Gastrocnemius medialis (tissue), 4 donors: ENCODE results near the gene PATJ. TPM values are rescaled to one million over a fixed set of nuclear protein-coding genes. Genes with fewer than 3 reads are reported as not detected.

Experiments used
- ATAC-seq, 2 donors: fragments of 150-250 bp; one replicate each; pipeline ENCODE4 v1.9.1; 2016
- DNase-seq, 2 donors: peaks; one replicate each; pipeline ENCODE4 v3.0.0-alpha.2; 2019
- H3K27ac ChIP-seq, 4 donors: fragments of 200-600 bp; sonication (generic); 1 replicate in 1 of 4; 2 replicates in 3 of 4; pipeline ENCODE4 v1.5.1; 2016 to 2018; ENCODE audit warnings: mild to moderate bottlenecking in 2 of 4, moderate library complexity in 1 of 4
- H3K27me3 ChIP-seq, 3 donors: fragments of 200-600 bp; sonication (generic) in 2 of 3; 1 replicate in 1 of 3; 2 replicates in 2 of 3; pipeline versions ENCODE4 v1.5.1 to v1.6.0; 2016 to 2019; ENCODE audit warnings: mild to moderate bottlenecking in 1 of 3, moderate library complexity in 1 of 3
- H3K36me3 ChIP-seq, 2 donors: fragments of 200-600 bp; sonication (generic) in 1 of 2; one replicate each; pipeline ENCODE4 v1.5.1; 2017 to 2018
- H3K4me1 ChIP-seq, 2 donors: fragments of 200-600 bp; sonication (generic) in 1 of 2; one replicate each; pipeline ENCODE4 v1.5.1; 2016 to 2017; ENCODE audit warnings: mild to moderate bottlenecking in 2 of 2
- H3K4me3 ChIP-seq, 4 donors: fragments of 200-600 bp; sonication (generic) in 3 of 4; 1 replicate in 1 of 4; 2 replicates in 3 of 4; pipeline ENCODE4 v1.5.1; 2016 to 2019; ENCODE audit warnings: mild to moderate bottlenecking in 2 of 4
- H3K9me3 ChIP-seq, 3 donors: fragments of 200-600 bp; sonication (generic) in 2 of 3; 1 replicate in 1 of 3; 2 replicates in 2 of 3; pipeline ENCODE4 v1.5.1; 2016 to 2019
- POLR2A ChIP-seq, 2 donors: fragments of 450-650 bp; IDR thresholded peaks; one replicate each; pipeline ENCODE4 v1.6.1; 2017; ENCODE audit warnings: antibody characterized with exemption in 2 of 2, mild to moderate bottlenecking in 2 of 2, moderate library complexity in 2 of 2
- in situ Hi-C, 4 donors: fragments of 200-750 bp; cut with MboI; loops; one replicate each; pipeline versions ENCODE4 v1.15.0 to v1.8.0; 2017; ENCODE audit warnings: low sequenced_read_pairs in 4 of 4
- intact Hi-C: fragments of 100-400 bp; cut with DNase I; formaldehyde crosslinking; loops from one replicate; pipeline ENCODE4 v1.15.1; 2023; ENCODE audit warnings: low total_unique reads
- total RNA-seq, 4 donors: library from RNA; depleted of rRNA; stranded (reverse); fragments of >200 nt; gene quantifications; one replicate each; pipeline versions ENCODE4 v1.1.0 to v1.2.3, GENCODE V29; 2016
- TF ChIP-seq, protein P1 (sequence below), 5 experiments: fragments of 450-650 bp in 3 of 5; fragments of 200-600 bp in 2 of 5; sonication (generic) in 2 of 5; IDR thresholded peaks in 4 of 5; conservative IDR thresholded peaks in 1 of 5; 1 replicate in 4 of 5; 2 replicates in 1 of 5; pipeline ENCODE4 v1.5.1; 2016 to 2019; ENCODE audit warnings: antibody characterized with exemption in 5 of 5, mild to moderate bottlenecking in 3 of 5, moderate library complexity in 3 of 5

Gene PATJ
- total RNA-seq, 4 donors from 2014 or later: 19.3 to 44.8 (median 26.0) TPM

DNA sequence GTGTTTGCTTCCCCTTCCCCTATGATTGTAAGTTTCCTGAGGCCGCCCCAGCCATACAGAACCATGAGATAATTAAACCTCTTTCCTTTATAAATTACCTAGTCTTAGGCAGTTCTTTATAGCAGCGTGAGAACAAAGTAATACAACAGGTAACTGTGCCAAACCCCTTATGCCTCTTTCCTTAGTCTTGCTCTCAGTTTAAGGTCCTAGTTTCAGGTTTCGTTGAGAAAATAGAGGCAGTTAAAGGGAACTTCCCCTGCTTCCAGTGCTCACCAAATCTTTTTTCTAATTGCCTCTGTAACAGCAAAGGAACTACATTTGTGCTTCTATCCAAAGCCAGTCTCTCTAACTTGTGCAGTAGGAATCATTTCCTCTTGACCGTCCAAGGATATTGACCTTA lies 164.8 kb downstream of the PATJ start:
- Histone ChIP-seq H3K9me3 (no peaks in the 10 kb centered on the region), H3K36me3 (peaks cover 0 to 6% of the 10 kb centered on the region in 2 donors), H3K4me1 (no peaks in the 10 kb centered on the region), H3K27me3 (no peaks in the 10 kb centered on the region), H3K27ac (no peak overlapping the region), H3K4me3 (no peak overlapping the region)
- DNase-seq: no peak
- TF ChIP-seq POLR2A (IDR thresholded peaks at IDR 0.05): no peak
- TF ChIP-seq, protein P1, sequence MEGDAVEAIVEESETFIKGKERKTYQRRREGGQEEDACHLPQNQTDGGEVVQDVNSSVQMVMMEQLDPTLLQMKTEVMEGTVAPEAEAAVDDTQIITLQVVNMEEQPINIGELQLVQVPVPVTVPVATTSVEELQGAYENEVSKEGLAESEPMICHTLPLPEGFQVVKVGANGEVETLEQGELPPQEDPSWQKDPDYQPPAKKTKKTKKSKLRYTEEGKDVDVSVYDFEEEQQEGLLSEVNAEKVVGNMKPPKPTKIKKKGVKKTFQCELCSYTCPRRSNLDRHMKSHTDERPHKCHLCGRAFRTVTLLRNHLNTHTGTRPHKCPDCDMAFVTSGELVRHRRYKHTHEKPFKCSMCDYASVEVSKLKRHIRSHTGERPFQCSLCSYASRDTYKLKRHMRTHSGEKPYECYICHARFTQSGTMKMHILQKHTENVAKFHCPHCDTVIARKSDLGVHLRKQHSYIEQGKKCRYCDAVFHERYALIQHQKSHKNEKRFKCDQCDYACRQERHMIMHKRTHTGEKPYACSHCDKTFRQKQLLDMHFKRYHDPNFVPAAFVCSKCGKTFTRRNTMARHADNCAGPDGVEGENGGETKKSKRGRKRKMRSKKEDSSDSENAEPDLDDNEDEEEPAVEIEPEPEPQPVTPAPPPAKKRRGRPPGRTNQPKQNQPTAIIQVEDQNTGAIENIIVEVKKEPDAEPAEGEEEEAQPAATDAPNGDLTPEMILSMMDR (IDR thresholded peaks at IDR 0.05 in 4 of 5, conservative IDR thresholded peaks at IDR 0.05 in 1 of 5): no peak
- ATAC-seq: no peak
- in situ Hi-C loops: no loop called here
- intact Hi-C loops: no loop called here

DNA sequence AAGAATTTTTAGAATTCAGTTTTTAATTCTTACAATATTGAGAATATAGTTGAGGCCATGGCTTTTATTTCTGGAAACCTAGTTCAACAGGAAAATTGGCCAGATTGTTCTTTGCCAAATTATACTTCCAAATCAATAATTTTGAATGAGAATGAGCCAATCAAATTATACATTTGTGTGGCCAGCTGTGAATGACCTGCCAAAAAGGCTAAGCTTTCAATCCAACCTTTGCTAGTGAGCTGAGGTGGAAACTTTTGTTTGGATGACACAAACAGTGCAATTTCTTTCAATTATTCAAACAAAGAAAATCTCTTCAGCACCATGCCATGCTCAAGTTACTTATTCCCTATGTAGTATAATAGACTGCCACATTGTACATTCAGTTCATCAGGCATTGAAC lies 167.8 kb downstream of the PATJ start:
- no peak for DNase-seq
- H3K27ac ChIP-seq: no peak overlapping the region
- intact Hi-C loops: loop anchor here (10.0 kb wide), 1 partner anchor 165 kb away; no protein-coding TSS in a partner anchor
- TF ChIP-seq POLR2A (IDR thresholded peaks at IDR 0.05): no peak
- H3K27me3 ChIP-seq: no peaks in the 10 kb centered on the region
- peaks cover 5 to 20% of the 10 kb centered on the region in 2 donors for H3K4me1 ChIP-seq
- H3K9me3 ChIP-seq: no peaks in the 10 kb centered on the region
- no peak for ATAC-seq
- in situ Hi-C loops: no loop called here
- H3K4me3 ChIP-seq: no peak overlapping the region
- peaks cover 0 to 6% of the 10 kb centered on the region in 2 donors for H3K36me3 ChIP-seq

DNA sequence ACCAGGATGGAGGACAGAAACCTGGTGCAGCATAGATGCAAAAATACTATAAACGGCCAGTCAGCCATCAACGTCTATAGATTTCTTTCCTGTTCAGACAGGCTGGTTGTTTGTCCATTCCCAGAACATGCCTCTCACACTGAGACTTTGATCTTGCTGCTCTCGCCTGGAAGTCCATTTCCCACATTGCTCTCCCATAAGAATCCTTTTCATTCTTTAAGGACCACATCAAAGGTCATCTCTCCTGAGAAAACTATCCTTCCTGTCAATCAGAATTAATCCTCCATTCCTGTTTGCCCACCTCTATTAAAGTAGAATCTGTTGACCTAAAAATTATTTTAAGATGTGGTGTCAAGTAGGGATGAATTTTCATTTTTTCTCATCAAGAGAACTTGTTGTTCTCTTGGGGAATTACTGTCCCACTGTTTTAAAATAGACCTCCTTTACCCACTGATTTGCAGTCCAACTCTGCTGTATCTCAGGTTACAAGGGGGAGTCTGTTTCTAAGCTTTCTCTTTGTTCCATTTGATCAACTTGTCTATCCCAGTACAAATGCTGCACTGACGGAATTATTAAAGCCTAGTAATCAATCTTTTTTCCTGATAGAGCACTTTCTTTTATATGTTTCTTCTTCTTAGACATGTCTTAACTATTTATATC lies 172.7 kb downstream of the PATJ start:
- Histone ChIP-seq H3K4me3 (peak overlapping the region in 1 of 4 donors; percentile 14), H3K4me1 (peaks cover 5 to 24% of the 10 kb centered on the region in 2 donors), H3K27ac (peak overlapping the region in 3 of 4 donors; percentile 14 to 70 (median 70)), H3K27me3 (no peaks in the 10 kb centered on the region), H3K36me3 (no peaks in the 10 kb centered on the region), H3K9me3 (no peaks in the 10 kb centered on the region)
- in situ Hi-C loops: no loop called here
- ATAC-seq (peak; percentile 37 to 40), DNase-seq (no peak)
- intact Hi-C loops: loop anchor here (10.0 kb wide), 1 partner anchor 160 kb away; no protein-coding TSS in a partner anchor
- no peak for TF ChIP-seq POLR2A (IDR thresholded peaks at IDR 0.05)
- TF ChIP-seq, protein P1 (IDR thresholded peaks at IDR 0.05 in 4 of 5, conservative IDR thresholded peaks at IDR 0.05 in 1 of 5): no peak

DNA sequence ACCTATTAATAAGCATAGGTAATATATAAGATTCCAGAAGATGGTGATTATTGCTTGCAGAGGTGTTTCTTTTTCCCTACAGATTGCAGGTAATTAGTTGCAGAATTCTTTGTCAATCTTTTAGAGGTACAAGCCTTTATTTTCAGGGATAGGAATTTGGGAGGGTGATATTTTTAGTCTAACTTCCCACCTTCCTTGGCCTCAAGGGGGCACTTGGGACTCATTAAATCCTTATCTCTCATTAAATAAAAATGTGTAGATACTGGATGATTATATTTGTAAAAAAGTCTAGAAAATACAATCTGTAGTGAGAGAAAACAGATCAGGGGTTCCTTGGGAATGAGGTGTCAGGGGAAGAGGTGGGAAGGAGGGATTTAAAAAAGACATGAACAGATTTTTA lies 179.2 kb downstream of the PATJ start:
- intact Hi-C loops (no loop called here), in situ Hi-C loops (no loop called here)

DNA sequence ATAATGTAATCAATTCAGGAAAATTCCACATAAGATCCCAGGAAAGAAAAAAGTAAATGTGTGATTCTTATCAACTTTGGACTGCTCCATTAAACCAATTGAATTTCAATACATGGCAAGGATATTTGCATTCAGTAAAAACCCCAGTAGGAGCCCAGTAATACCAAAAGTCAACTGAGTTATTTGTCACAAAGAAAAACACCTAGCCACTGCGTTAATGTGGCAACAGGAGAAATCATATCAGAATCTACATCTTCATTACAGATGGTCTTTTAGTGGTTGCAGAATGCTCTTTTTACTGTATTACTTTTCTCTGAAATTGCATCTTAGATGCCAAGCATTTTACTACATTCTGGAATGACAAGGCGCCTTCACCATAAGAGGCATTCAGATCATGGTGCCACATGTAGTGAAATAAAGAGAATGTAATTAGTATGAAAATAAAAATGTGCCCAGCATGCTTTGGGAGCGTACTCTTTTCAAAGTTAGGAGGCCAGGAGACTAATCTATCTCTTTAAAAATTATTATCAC lies 180.7 kb downstream of the PATJ start:
- intact Hi-C loops (no loop called here), in situ Hi-C loops (no loop called here)
- TF ChIP-seq, protein P1 (IDR thresholded peaks at IDR 0.05 in 4 of 5, conservative IDR thresholded peaks at IDR 0.05 in 1 of 5): no peak
- TF ChIP-seq POLR2A (IDR thresholded peaks at IDR 0.05): no peak
- no peaks in the 10 kb centered on the region for H3K4me1 ChIP-seq
- no peaks in the 10 kb centered on the region for H3K27me3 ChIP-seq
- H3K4me3 ChIP-seq: no peak overlapping the region
- no peak overlapping the region for H3K27ac ChIP-seq
- no peaks in the 10 kb centered on the region for H3K9me3 ChIP-seq
- peaks cover 0 to 5% of the 10 kb centered on the region in 2 donors for H3K36me3 ChIP-seq
- ATAC-seq: no peak
- no peak for DNase-seq

More for the DNA sequence above, 179.2 kb downstream of the PATJ start:
- no peaks in the 10 kb centered on the region for H3K36me3 ChIP-seq
- no peaks in the 10 kb centered on the region for H3K27me3 ChIP-seq
- H3K4me1 ChIP-seq: no peaks in the 10 kb centered on the region
- no peak for TF ChIP-seq POLR2A (IDR thresholded peaks at IDR 0.05)
- TF ChIP-seq, protein P1 (IDR thresholded peaks at IDR 0.05 in 4 of 5, conservative IDR thresholded peaks at IDR 0.05 in 1 of 5): no peak
- no peak overlapping the region for H3K4me3 ChIP-seq
- H3K27ac ChIP-seq: no peak overlapping the region
- DNase-seq (no peak), ATAC-seq (no peak)
- H3K9me3 ChIP-seq: no peaks in the 10 kb centered on the region
